ENCODE results near the gene GLIPR2.

The GLIPR2 gene

GRCh38 chr9:36141288-36141687 lies 4.8 kb downstream of the GLIPR2 start:
- in situ Hi-C loops (cut with HindIII; ENCODE audit: low pct_unique_long_range_greater_than_20kb, low sequenced_read_pairs) = no loop called here
- DNase-seq (ENCODE audit: low read depth in 1 of 2, low spot score in 1 of 2) = peak in 1 of 2 experiments; percentile 35
- TF ChIP-seq JUND (IDR thresholded peaks at IDR 0.05; ENCODE audit: low read depth) = no peak

- no peak for TF ChIP-seq JUND (IDR thresholded peaks at IDR 0.05; ENCODE audit: low read depth)
- no peak for DNase-seq (ENCODE audit: low read depth in 1 of 2, low spot score in 1 of 2)
- in situ Hi-C loops (cut with HindIII; ENCODE audit: low pct_unique_long_range_greater_than_20kb, low sequenced_read_pairs) = no loop called here
Measured at GRCh38 chr9:36141761-36142160, 5.2 kb downstream of the GLIPR2 start.

GRCh38 chr9:36142510-36143244 lies 6.1 kb downstream of the GLIPR2 start:
- in situ Hi-C loops (cut with HindIII; ENCODE audit: low pct_unique_long_range_greater_than_20kb, low sequenced_read_pairs) = no loop called here
- TF ChIP-seq JUND (IDR thresholded peaks at IDR 0.05; ENCODE audit: low read depth) = no peak
- no peak for DNase-seq (ENCODE audit: low read depth in 1 of 2, low spot score in 1 of 2)

GRCh38 chr9:36143245-36143641 lies 6.7 kb downstream of the GLIPR2 start:
- no peak for TF ChIP-seq JUND (IDR thresholded peaks at IDR 0.05; ENCODE audit: low read depth)
- DNase-seq (ENCODE audit: low read depth in 1 of 2, low spot score in 1 of 2) = no peak
- in situ Hi-C loops (cut with HindIII; ENCODE audit: low pct_unique_long_range_greater_than_20kb, low sequenced_read_pairs) = no loop called here

- no peak for TF ChIP-seq JUND (IDR thresholded peaks at IDR 0.05; ENCODE audit: low read depth)
- in situ Hi-C loops (cut with HindIII; ENCODE audit: low pct_unique_long_range_greater_than_20kb, low sequenced_read_pairs) = no loop called here
- DNase-seq (ENCODE audit: low read depth in 1 of 2, low spot score in 1 of 2) = no peak
Measured at GRCh38 chr9:36144309-36145232, 8.0 kb downstream of the GLIPR2 start.

GRCh38 chr9:36145970-36146369 lies 9.4 kb downstream of the GLIPR2 start:
- in situ Hi-C loops (cut with HindIII; ENCODE audit: low pct_unique_long_range_greater_than_20kb, low sequenced_read_pairs) = no loop called here
- DNase-seq (ENCODE audit: low read depth in 1 of 2, low spot score in 1 of 2) = no peak
- TF ChIP-seq JUND (IDR thresholded peaks at IDR 0.05; ENCODE audit: low read depth) = no peak

- no peak for DNase-seq (ENCODE audit: low read depth in 1 of 2, low spot score in 1 of 2)
- TF ChIP-seq JUND (IDR thresholded peaks at IDR 0.05; ENCODE audit: low read depth) = no peak
- in situ Hi-C loops (cut with HindIII; ENCODE audit: low pct_unique_long_range_greater_than_20kb, low sequenced_read_pairs) = no loop called here
Measured at GRCh38 chr9:36146651-36147050, 10.1 kb downstream of the GLIPR2 start.

- DNase-seq (ENCODE audit: low read depth in 1 of 2, low spot score in 1 of 2) = no peak
- no peak for TF ChIP-seq JUND (IDR thresholded peaks at IDR 0.05; ENCODE audit: low read depth)
- in situ Hi-C loops (cut with HindIII; ENCODE audit: low pct_unique_long_range_greater_than_20kb, low sequenced_read_pairs) = no loop called here
Measured at GRCh38 chr9:36147441-36148175, 11.1 kb downstream of the GLIPR2 start.

- in situ Hi-C loops (cut with HindIII; ENCODE audit: low pct_unique_long_range_greater_than_20kb, low sequenced_read_pairs) = no loop called here
- no peak for DNase-seq (ENCODE audit: low read depth in 1 of 2, low spot score in 1 of 2)
Measured at GRCh38 chr9:36148311-36149051, 11.9 kb downstream of the GLIPR2 start.

GRCh38 chr9:36149197-36149596 lies 12.7 kb downstream of the GLIPR2 start:
- in situ Hi-C loops (cut with HindIII; ENCODE audit: low pct_unique_long_range_greater_than_20kb, low sequenced_read_pairs) = no loop called here
- no peak for TF ChIP-seq JUND (IDR thresholded peaks at IDR 0.05; ENCODE audit: low read depth)
- no peak for DNase-seq (ENCODE audit: low read depth in 1 of 2, low spot score in 1 of 2)

More at GRCh38 chr9:36148311-36149051, 11.9 kb downstream of the GLIPR2 start:
- no peak for TF ChIP-seq JUND (IDR thresholded peaks at IDR 0.05; ENCODE audit: low read depth)

- in situ Hi-C loops (cut with HindIII; ENCODE audit: low pct_unique_long_range_greater_than_20kb, low sequenced_read_pairs) = no loop called here
- TF ChIP-seq JUND (IDR thresholded peaks at IDR 0.05; ENCODE audit: low read depth) = no peak
- no peak for DNase-seq (ENCODE audit: low read depth in 1 of 2, low spot score in 1 of 2)
Measured at GRCh38 chr9:36150574-36151315, 14.2 kb downstream of the GLIPR2 start.

Data from T47D (cell line).